ENCODE results near the gene EXOC6. TPM values are rescaled to one million over a fixed set of nuclear protein-coding genes. Genes with fewer than 3 reads are reported as not detected.

The EXOC6 gene
- total RNA-seq, 2 experiments from 2014 or later: 8.0 to 9.4 TPM

GRCh38 chr10:92914478-92915325 lies 66.4 kb downstream of the EXOC6 start:
- Histone ChIP-seq H3K79me2 (ENCODE audit: insufficient read depth, low read depth, low read length) (no peaks in the 10 kb centered on the region), H2AFZ (ENCODE audit: low read length) (no peak overlapping the region), H3K27ac (ENCODE audit: low read depth, low read length, poor library complexity, severe bottlenecking) (no peak overlapping the region), H3K4me1 (ENCODE audit: insufficient read depth, low read length, poor library complexity, severe bottlenecking) (no peaks in the 10 kb centered on the region), H3K36me3 (ENCODE audit: insufficient read depth, low read length) (no peaks in the 10 kb centered on the region), H3K4me3 (ENCODE audit: low read depth, low read length, poor library complexity, severe bottlenecking) (no peak overlapping the region), H3K4me2 (ENCODE audit: low read length) (no peak overlapping the region), H4K20me1 (ENCODE audit: insufficient read depth, low read length) (no peaks in the 10 kb centered on the region), H3K9me2 (ENCODE audit: insufficient read depth, low read length) (no peaks in the 10 kb centered on the region), H3K9me3 (ENCODE audit: low read length) (no peaks in the 10 kb centered on the region)
- no TSS peak for BruUV-seq (replicated peaks)
- intact Hi-C loops (cut with micrococcal nuclease; ENCODE audit: unreplicated experiment): loop anchor here (5.0 kb wide), 1 partner anchor 38 kb away; no protein-coding TSS in a partner anchor
- POLR2A ChIA-PET: interaction anchor here (0.6 kb wide), 1 partner anchor 457 kb away, joined by 4 read pairs; no protein-coding TSS in a partner anchor
- CTCF ChIA-PET (ENCODE audit: unreplicated experiment): no interaction called here
- TF ChIP-seq EZH2phosphoT487 (IDR thresholded peaks at IDR 0.05; ENCODE audit: borderline replicate concordance, low read depth, low read length) (no peak), CTCF (conservative IDR thresholded peaks at IDR 0.05; ENCODE audit: low read length) (peak; percentile 93)
- DNase-seq (ENCODE audit: low spot score): peak; percentile 68

GRCh38 chr10:92915892-92916291 lies 67.6 kb downstream of the EXOC6 start:
- no peaks in the 10 kb centered on the region for H4K20me1 ChIP-seq (ENCODE audit: insufficient read depth, low read length)
- no peak for DNase-seq (ENCODE audit: low spot score)
- no peaks in the 10 kb centered on the region for H3K9me2 ChIP-seq (ENCODE audit: insufficient read depth, low read length)
- no peak overlapping the region for H2AFZ ChIP-seq (ENCODE audit: low read length)
- TF ChIP-seq EZH2phosphoT487 (IDR thresholded peaks at IDR 0.05; ENCODE audit: borderline replicate concordance, low read depth, low read length) (no peak), CTCF (conservative IDR thresholded peaks at IDR 0.05; ENCODE audit: low read length) (no peak)
- no peak overlapping the region for H3K4me3 ChIP-seq (ENCODE audit: low read depth, low read length, poor library complexity, severe bottlenecking)
- H3K27ac ChIP-seq (ENCODE audit: low read depth, low read length, poor library complexity, severe bottlenecking): no peak overlapping the region
- no peaks in the 10 kb centered on the region for H3K4me1 ChIP-seq (ENCODE audit: insufficient read depth, low read length, poor library complexity, severe bottlenecking)
- CTCF ChIA-PET (ENCODE audit: unreplicated experiment): interaction anchor here (0.6 kb wide), 1 partner anchor 68 kb away, joined by 3 read pairs; the partner anchor contains the start of gene EXOC6
- BruUV-seq (replicated peaks): no TSS peak
- no peaks in the 10 kb centered on the region for H3K9me3 ChIP-seq (ENCODE audit: low read length)
- POLR2A ChIA-PET: no interaction called here
- H3K36me3 ChIP-seq (ENCODE audit: insufficient read depth, low read length): no peaks in the 10 kb centered on the region; the same call in 1 of the 2 replicates
- intact Hi-C loops (cut with micrococcal nuclease; ENCODE audit: unreplicated experiment): no loop called here
- H3K4me2 ChIP-seq (ENCODE audit: low read length): no peak overlapping the region
- no peaks in the 10 kb centered on the region for H3K79me2 ChIP-seq (ENCODE audit: insufficient read depth, low read depth, low read length)

- Histone ChIP-seq H3K9me2 (ENCODE audit: insufficient read depth, low read length) (no peaks in the 10 kb centered on the region), H2AFZ (ENCODE audit: low read length) (no peak overlapping the region), H3K27ac (ENCODE audit: low read depth, low read length, poor library complexity, severe bottlenecking) (no peak overlapping the region), H3K4me2 (ENCODE audit: low read length) (no peak overlapping the region), H4K20me1 (ENCODE audit: insufficient read depth, low read length) (no peaks in the 10 kb centered on the region), H3K36me3 (ENCODE audit: insufficient read depth, low read length) (no peaks in the 10 kb centered on the region; the same call in 1 of the 2 replicates), H3K9me3 (ENCODE audit: low read length) (no peaks in the 10 kb centered on the region), H3K4me1 (ENCODE audit: insufficient read depth, low read length, poor library complexity, severe bottlenecking) (no peaks in the 10 kb centered on the region), H3K79me2 (ENCODE audit: insufficient read depth, low read depth, low read length) (no peaks in the 10 kb centered on the region), H3K4me3 (ENCODE audit: low read depth, low read length, poor library complexity, severe bottlenecking) (no peak overlapping the region)
- no TSS peak for BruUV-seq (replicated peaks)
- no peak for TF ChIP-seq CTCF (conservative IDR thresholded peaks at IDR 0.05; ENCODE audit: low read length)
- ChIA-PET CTCF (ENCODE audit: unreplicated experiment) (interaction anchor here (0.6 kb wide), 1 partner anchor 68 kb away, joined by 3 read pairs; the partner anchor contains the start of gene EXOC6), POLR2A (interaction anchor here (0.6 to 0.7 kb wide), 3 partner anchors 26 to 1320 kb away, joined by 3 to 5 read pairs (median 4); no protein-coding TSS in a partner anchor)
- no peak for DNase-seq (ENCODE audit: low spot score)
- intact Hi-C loops (cut with micrococcal nuclease; ENCODE audit: unreplicated experiment): no loop called here
Measured at GRCh38 chr10:92916433-92916832, 68.1 kb downstream of the EXOC6 start.
